ENCODE measurements around the gene TECTA.

GRCh38 chr11:121105481-121106195 lies 4.6 kb downstream of the TECTA start:
- TF ChIP-seq CTCF (IDR thresholded peaks at IDR 0.05; ENCODE audit: insufficient read depth, low read depth, low read length) = no peak
- no peak for TF ChIP-seq EZH2 (IDR thresholded peaks at IDR 0.05; ENCODE audit: insufficient read depth, low read length)

All from astrocyte (in vitro differentiated cells and primary cell).